D721Med (cell line): ENCODE results near the gene CCDC190.
"Not testable (repeated sequence)": the region's sequence is repeated elsewhere in the genome, so short reads cannot be mapped to it uniquely, and the experiment has no call there.

Source experiments
- DNase-seq: peaks from one replicate; pipeline ENCODE4 v3.0.0; 2011; ENCODE audit warnings: low spot score; ENCODE audit not compliant: insufficient read length
- FAIRE-seq: peaks from 2 replicates; lab custom pipeline; 2011; peaks lifted over from hg19 to GRCh38; lab: Jason Lieb, UNC
- TF ChIP-seq, protein P1 (sequence below): IDR thresholded peaks from 2 replicates; pipeline ENCODE4 v1.5.1; 2012; ENCODE audit warnings: mild to moderate bottlenecking, control low read depth; ENCODE audit not compliant: insufficient read depth; ENCODE audit errors: missing control alignments

CCDC190 gene

GRCh38 chr1:162835157-162835899 is 25.6 kb downstream of the CCDC190 start:
- TF ChIP-seq, protein P1, sequence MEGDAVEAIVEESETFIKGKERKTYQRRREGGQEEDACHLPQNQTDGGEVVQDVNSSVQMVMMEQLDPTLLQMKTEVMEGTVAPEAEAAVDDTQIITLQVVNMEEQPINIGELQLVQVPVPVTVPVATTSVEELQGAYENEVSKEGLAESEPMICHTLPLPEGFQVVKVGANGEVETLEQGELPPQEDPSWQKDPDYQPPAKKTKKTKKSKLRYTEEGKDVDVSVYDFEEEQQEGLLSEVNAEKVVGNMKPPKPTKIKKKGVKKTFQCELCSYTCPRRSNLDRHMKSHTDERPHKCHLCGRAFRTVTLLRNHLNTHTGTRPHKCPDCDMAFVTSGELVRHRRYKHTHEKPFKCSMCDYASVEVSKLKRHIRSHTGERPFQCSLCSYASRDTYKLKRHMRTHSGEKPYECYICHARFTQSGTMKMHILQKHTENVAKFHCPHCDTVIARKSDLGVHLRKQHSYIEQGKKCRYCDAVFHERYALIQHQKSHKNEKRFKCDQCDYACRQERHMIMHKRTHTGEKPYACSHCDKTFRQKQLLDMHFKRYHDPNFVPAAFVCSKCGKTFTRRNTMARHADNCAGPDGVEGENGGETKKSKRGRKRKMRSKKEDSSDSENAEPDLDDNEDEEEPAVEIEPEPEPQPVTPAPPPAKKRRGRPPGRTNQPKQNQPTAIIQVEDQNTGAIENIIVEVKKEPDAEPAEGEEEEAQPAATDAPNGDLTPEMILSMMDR = no peak
- no peak for DNase-seq
- peak; percentile 32 for FAIRE-seq

DNA sequence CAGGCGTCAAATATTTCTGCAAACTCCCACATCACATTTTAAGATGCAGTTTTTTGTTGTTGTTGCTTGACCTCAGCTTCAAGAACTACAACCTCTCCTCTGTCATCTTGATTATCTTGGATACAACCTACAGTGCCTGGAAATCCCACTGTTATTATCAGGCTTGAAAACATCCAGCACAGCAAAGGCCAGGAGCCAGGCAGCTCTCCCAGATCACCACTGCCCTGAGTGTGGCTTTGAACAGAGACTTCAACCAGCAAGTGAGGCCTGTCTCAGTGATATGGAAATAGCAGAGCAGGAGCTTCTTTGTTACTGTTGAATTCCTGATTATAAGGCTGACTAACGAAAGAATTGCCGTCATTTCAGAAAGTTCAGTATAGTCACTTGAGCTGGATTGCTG is 28.5 kb downstream of the CCDC190 start:
- TF ChIP-seq, protein P1 = no peak
- FAIRE-seq = peak; percentile 11
- DNase-seq = no peak

DNA sequence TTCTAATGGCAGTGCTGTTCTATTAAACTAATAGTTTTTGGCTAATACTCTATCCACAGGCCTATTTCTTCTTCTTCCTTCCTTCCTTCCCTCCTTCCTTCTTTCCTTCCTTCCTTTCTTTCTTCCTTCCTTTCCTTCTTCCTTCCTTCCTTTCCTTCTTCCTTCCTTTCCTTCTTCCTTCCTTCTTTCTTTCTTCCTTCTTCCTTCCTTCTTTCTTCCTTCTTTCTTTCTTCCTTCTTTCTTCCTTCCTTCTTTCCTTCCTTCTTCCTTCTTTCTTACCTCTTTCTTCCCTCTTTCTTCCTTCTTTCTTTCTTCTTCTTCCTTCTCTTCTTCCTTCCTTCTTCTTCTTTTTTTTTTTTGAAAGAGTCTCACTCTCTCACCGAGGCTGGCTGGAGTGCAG is 31.7 kb downstream of the CCDC190 start:
- TF ChIP-seq, protein P1 = no peak
- peak; percentile 61 for FAIRE-seq

DNA sequence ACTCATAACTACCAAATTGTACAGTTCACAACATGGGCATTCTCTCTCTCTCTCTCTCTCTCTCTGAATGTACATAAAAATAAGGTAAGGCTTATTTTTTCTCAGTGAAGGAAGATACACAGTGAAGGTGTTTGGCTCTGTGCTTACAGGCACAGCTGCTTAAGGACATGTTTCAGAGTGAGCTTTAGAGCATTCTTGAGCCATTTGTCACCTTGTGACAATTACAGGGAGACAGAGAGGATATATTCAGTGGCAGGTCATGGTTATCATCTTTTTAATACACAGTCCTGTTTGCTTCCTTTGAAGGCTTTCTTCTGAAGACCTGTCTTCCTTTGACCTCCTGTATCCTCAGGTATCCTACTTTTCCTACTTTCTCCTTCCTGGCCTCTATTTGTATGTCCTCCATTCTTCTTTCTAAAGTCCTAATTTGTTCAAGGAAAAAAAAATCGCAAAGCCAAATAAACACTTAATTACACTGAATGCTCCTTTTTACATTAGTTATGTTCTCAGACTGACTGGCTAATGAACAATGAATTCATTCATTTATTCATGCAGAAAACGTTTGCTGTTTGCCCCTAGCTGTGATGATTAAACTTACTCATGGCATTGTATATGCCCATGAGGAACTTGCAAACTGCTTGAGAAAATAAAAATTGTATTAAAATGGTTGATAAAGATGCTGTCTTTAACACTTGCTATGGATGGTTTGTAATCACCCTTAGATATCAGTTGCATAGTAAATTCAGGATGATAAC is 37.0 kb downstream of the CCDC190 start:
- FAIRE-seq (peak; percentile 11), DNase-seq (no peak)
- TF ChIP-seq, protein P1 = no peak

More for the DNA sequence above, 31.7 kb downstream of the CCDC190 start:
- DNase-seq = no peak

DNA sequence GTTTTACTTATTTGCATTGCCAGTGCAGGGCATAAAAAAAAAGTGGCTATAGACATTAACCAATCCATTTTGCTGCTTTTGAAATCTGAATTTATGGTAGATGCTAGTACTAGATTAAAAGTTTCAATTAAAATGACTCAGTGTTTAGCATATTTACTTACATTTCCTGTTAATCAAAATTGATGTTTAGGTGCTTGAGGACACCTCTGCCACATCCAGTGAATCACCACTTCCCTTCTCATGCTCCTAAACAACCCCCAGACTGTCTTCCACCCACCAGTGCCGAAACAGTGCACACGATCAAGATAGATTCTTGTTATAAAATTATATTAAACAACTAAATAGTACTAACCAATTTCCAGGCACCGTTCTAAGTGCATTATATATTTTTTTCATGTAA is 37.7 kb downstream of the CCDC190 start:
- DNase-seq = no peak
- TF ChIP-seq, protein P1 = no peak
- FAIRE-seq = peak; percentile 16

GRCh38 chr1:162822391-162823200 is 38.4 kb downstream of the CCDC190 start:
- FAIRE-seq (peak; percentile 51), DNase-seq (no peak)
- TF ChIP-seq, protein P1 = no peak

- not testable (repeated sequence) for FAIRE-seq, DNase-seq
Measured at GRCh38 chr1:162818666-162819065, 42.3 kb downstream of the CCDC190 start.

GRCh38 chr1:162818136-162818535 is 42.8 kb downstream of the CCDC190 start:
- FAIRE-seq, DNase-seq: not testable (repeated sequence)

DNA sequence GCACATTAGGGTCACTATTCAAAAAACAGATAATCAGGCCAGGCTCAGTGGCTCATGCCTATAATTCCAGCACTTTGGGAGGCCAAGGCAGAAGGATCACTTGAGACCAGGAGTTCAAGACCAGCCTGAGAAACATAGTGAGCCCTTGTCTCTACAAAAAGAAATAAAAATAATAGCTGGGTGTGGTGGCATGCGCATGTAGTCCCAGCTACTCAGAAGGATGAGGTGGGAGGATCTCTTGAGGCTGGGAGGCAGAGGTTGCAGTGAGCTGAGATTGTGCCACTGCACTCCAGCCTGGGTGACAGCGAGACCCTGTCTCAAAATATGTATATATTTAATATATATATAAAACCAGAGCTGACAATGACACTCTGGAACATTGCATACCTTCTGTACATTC is 48.6 kb downstream of the CCDC190 start:
- DNase-seq, FAIRE-seq: not testable (repeated sequence)

DNA sequence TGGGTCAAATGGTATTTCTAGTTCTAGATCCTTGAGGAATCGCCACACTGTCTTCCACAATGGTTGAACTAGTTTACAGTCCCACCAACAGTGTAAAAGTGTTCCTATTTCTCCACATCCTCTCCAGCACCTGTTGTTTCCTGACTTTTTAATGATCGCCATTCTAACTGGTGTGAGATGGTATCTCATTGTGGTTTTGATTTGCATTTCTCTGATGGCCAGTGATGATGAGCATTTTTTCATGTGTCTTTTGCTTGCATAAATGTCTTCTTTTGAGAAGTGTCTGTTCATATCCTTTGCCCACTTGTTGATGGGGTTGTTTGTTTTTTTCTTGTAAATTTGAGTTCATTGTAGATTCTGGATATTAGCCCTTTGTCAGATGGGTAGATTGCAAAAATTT is 53.5 kb downstream of the CCDC190 start:
- FAIRE-seq, DNase-seq: not testable (repeated sequence)
